ENCODE measurements around the gene DNAJC6. TPM values are rescaled to one million over a fixed set of nuclear protein-coding genes. Genes with fewer than 3 reads are reported as not detected.

The DNAJC6 gene
- polyA plus RNA-seq, 1 of the 3 experiments (the other 2 are of a cell fraction) = 1.9 TPM

DNA sequence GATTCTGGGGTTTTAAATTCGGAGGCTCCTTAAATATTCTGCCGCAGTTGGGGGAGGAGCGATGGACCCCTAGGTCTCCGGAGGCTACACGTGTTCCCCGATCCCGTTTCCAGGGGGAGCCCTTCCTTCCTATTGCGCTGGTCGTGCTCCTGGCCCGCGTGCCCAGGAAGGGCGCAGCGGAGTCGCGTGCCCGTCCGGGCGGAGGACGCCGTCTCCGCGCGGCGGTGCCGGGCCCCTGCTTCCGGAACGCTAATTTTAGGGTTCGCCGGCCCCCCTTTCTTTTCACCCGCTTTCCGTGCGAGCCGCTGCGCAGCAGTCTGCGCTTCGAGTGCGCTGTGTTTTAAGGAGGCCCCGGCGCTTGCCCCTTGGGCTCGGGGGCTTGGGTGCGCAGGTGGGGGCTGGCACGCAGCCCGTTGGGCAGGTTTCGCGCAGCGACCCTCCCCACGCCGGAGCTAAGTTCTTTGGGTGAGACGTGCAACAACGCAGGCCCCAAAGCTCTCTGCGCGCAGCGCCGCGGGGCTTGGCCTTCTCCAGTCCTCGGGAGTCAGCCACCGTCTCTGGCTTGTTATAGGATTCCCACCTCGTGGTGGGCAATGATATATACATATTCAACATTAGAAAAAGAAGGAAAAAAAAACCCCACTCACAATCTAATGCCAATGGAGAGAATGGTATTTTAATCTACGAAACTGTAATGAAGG lies 43.5 kb upstream of the DNAJC6 start:
- DNase-seq = peak; percentile 89
- no peaks in the 10 kb centered on the region for H3F3A ChIP-seq (replicated peaks; ENCODE audit: insufficient read depth)
- peak overlapping the region; percentile 80 for H3K4me2 ChIP-seq
- POLR2A ChIA-PET = interaction anchor here (1.0 to 2.0 kb wide), 6 partner anchors 10 to 154 kb away, joined by 3 to 9 read pairs (median 6); partner anchors contain the start of genes DNAJC6, LEPR and LEPROT
- H2AFZ ChIP-seq (ENCODE audit: low read depth) = peak overlapping the region; percentile 69
- H3K9ac ChIP-seq = no peak overlapping the region
- H3K27me3 ChIP-seq (ENCODE audit: insufficient read depth) = no peaks in the 10 kb centered on the region
- H3K27ac ChIP-seq (ENCODE audit: low read depth in 2 of 2, low read length in 1 of 2) = peak overlapping the region in 1 of 2 experiments; percentile 81; a peak in 2 of 4 replicates
- H4K20me1 ChIP-seq (ENCODE audit: insufficient read depth) = no peaks in the 10 kb centered on the region
- H3K79me2 ChIP-seq (ENCODE audit: insufficient read depth) = no peaks in the 10 kb centered on the region
- CTCF ChIA-PET = interaction anchor here (0.6 to 3.0 kb wide), 11 partner anchors 9 to 422 kb away, joined by 3 to 24 read pairs (median 4); partner anchors contain the start of gene DNAJC6
- H3K4me1 ChIP-seq (ENCODE audit: control insufficient read depth in 1 of 2, insufficient read depth in 2 of 2, low read depth in 1 of 2, low read length in 1 of 2) = peaks cover 5% of the 10 kb centered on the region in 2 experiments; a peak in 2 of 4 replicates
- H3K9me2 ChIP-seq = no peaks in the 10 kb centered on the region
- peak overlapping the region; percentile 50 to 55 for H3K4me3 ChIP-seq (ENCODE audit: low read depth in 2 of 2, low read length in 1 of 2)
- no peaks in the 10 kb centered on the region for H3K9me3 ChIP-seq
- no peaks in the 10 kb centered on the region for H3K36me3 ChIP-seq (replicated peaks in 1 of 2; ENCODE audit: control insufficient read depth in 1 of 2, insufficient read depth in 2 of 2, low read length in 1 of 2)
- WGBS (ENCODE audit: low lambda C conversion rate) = 30% methylated on average over 19 of the region's 59 CpGs
- TF ChIP-seq, protein P1, sequence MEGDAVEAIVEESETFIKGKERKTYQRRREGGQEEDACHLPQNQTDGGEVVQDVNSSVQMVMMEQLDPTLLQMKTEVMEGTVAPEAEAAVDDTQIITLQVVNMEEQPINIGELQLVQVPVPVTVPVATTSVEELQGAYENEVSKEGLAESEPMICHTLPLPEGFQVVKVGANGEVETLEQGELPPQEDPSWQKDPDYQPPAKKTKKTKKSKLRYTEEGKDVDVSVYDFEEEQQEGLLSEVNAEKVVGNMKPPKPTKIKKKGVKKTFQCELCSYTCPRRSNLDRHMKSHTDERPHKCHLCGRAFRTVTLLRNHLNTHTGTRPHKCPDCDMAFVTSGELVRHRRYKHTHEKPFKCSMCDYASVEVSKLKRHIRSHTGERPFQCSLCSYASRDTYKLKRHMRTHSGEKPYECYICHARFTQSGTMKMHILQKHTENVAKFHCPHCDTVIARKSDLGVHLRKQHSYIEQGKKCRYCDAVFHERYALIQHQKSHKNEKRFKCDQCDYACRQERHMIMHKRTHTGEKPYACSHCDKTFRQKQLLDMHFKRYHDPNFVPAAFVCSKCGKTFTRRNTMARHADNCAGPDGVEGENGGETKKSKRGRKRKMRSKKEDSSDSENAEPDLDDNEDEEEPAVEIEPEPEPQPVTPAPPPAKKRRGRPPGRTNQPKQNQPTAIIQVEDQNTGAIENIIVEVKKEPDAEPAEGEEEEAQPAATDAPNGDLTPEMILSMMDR (IDR thresholded peaks at IDR 0.05) = peak; percentile 42
- TF ChIP-seq YY1 (IDR thresholded peaks at IDR 0.05; ENCODE audit: low read depth) (no peak), RXRA (IDR thresholded peaks at IDR 0.05; ENCODE audit: borderline replicate concordance, low read depth) (no peak), MXI1 (IDR thresholded peaks at IDR 0.05; ENCODE audit: low read depth, low read length) (peak; percentile 97), CHD2 (IDR thresholded peaks at IDR 0.05; ENCODE audit: low read length, partially characterized antibody) (no peak), TAF1 (IDR thresholded peaks at IDR 0.05; ENCODE audit: borderline replicate concordance, low read depth, low read length) (no peak), POLR2AphosphoS5 (IDR thresholded peaks at IDR 0.05; ENCODE audit: low read depth, low read length) (no peak), FOXM1 (IDR thresholded peaks at IDR 0.05; ENCODE audit: low read depth) (no peak), ELF1 (IDR thresholded peaks at IDR 0.05) (no peak), MEF2A (IDR thresholded peaks at IDR 0.05; ENCODE audit: borderline replicate concordance, low read depth) (no peak), EZH2phosphoT487 (IDR thresholded peaks at IDR 0.05; ENCODE audit: borderline replicate concordance, low read depth) (no peak), TCF12 (IDR thresholded peaks at IDR 0.05) (no peak), TEAD4 (IDR thresholded peaks at IDR 0.05; ENCODE audit: borderline replicate concordance, insufficient read depth) (no peak), RFX5 (IDR thresholded peaks at IDR 0.05; ENCODE audit: low read length) (no peak), NFIC (IDR thresholded peaks at IDR 0.05; ENCODE audit: borderline replicate concordance) (no peak), RAD21 (IDR thresholded peaks at IDR 0.05; ENCODE audit: low read length) (peak; percentile 45), GABPA (IDR thresholded peaks at IDR 0.05; ENCODE audit: low read depth) (no peak), JUND (IDR thresholded peaks at IDR 0.05) (no peak), NRF1 (IDR thresholded peaks at IDR 0.05; ENCODE audit: low read depth, low read length) (no peak), FOXJ3 (CRISPR knock-in tag; IDR thresholded peaks at IDR 0.05) (no peak)
- TF ChIP-seq, protein P2, sequence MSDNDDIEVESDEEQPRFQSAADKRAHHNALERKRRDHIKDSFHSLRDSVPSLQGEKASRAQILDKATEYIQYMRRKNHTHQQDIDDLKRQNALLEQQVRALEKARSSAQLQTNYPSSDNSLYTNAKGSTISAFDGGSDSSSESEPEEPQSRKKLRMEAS (IDR thresholded peaks at IDR 0.05; ENCODE audit: low read depth) = peak; percentile 93
- TF ChIP-seq, protein P3, sequence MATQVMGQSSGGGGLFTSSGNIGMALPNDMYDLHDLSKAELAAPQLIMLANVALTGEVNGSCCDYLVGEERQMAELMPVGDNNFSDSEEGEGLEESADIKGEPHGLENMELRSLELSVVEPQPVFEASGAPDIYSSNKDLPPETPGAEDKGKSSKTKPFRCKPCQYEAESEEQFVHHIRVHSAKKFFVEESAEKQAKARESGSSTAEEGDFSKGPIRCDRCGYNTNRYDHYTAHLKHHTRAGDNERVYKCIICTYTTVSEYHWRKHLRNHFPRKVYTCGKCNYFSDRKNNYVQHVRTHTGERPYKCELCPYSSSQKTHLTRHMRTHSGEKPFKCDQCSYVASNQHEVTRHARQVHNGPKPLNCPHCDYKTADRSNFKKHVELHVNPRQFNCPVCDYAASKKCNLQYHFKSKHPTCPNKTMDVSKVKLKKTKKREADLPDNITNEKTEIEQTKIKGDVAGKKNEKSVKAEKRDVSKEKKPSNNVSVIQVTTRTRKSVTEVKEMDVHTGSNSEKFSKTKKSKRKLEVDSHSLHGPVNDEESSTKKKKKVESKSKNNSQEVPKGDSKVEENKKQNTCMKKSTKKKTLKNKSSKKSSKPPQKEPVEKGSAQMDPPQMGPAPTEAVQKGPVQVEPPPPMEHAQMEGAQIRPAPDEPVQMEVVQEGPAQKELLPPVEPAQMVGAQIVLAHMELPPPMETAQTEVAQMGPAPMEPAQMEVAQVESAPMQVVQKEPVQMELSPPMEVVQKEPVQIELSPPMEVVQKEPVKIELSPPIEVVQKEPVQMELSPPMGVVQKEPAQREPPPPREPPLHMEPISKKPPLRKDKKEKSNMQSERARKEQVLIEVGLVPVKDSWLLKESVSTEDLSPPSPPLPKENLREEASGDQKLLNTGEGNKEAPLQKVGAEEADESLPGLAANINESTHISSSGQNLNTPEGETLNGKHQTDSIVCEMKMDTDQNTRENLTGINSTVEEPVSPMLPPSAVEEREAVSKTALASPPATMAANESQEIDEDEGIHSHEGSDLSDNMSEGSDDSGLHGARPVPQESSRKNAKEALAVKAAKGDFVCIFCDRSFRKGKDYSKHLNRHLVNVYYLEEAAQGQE (IDR thresholded peaks at IDR 0.05; ENCODE audit: low read depth, low read length) = no peak
- TF ChIP-seq, protein P4, sequence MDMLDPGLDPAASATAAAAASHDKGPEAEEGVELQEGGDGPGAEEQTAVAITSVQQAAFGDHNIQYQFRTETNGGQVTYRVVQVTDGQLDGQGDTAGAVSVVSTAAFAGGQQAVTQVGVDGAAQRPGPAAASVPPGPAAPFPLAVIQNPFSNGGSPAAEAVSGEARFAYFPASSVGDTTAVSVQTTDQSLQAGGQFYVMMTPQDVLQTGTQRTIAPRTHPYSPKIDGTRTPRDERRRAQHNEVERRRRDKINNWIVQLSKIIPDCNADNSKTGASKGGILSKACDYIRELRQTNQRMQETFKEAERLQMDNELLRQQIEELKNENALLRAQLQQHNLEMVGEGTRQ (IDR thresholded peaks at IDR 0.05; ENCODE audit: borderline replicate concordance, low read depth, low read length) = peak; percentile 14; the same call in 1 of the 2 replicates
- TF ChIP-seq, protein P5, sequence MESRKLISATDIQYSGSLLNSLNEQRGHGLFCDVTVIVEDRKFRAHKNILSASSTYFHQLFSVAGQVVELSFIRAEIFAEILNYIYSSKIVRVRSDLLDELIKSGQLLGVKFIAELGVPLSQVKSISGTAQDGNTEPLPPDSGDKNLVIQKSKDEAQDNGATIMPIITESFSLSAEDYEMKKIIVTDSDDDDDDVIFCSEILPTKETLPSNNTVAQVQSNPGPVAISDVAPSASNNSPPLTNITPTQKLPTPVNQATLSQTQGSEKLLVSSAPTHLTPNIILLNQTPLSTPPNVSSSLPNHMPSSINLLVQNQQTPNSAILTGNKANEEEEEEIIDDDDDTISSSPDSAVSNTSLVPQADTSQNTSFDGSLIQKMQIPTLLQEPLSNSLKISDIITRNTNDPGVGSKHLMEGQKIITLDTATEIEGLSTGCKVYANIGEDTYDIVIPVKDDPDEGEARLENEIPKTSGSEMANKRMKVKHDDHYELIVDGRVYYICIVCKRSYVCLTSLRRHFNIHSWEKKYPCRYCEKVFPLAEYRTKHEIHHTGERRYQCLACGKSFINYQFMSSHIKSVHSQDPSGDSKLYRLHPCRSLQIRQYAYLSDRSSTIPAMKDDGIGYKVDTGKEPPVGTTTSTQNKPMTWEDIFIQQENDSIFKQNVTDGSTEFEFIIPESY (IDR thresholded peaks at IDR 0.05; ENCODE audit: borderline replicate concordance, low read depth) = no peak
- TF ChIP-seq, protein P6, sequence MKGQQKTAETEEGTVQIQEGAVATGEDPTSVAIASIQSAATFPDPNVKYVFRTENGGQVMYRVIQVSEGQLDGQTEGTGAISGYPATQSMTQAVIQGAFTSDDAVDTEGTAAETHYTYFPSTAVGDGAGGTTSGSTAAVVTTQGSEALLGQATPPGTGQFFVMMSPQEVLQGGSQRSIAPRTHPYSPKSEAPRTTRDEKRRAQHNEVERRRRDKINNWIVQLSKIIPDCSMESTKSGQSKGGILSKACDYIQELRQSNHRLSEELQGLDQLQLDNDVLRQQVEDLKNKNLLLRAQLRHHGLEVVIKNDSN (IDR thresholded peaks at IDR 0.05; ENCODE audit: borderline replicate concordance, low read depth) = peak; percentile 33; the same call in 1 of the 2 replicates
